NCI-H2196 treated with DMSO at 0.1 percent for 48 hours (cell line): Measurements from ENCODE around the gene ABHD17A.

ENCODE experiments used
- DNase-seq: peaks from one replicate; lab custom pipeline; 2025; ENCODE audit not compliant: unreplicated experiment; lab: John Stamatoyannopoulos, UW

ABHD17A gene

GRCh38 chr19:1853295-1854038, 31.8 kb downstream of the ABHD17A start:
- DNase-seq = peak; percentile 57

GRCh38 chr19:1852581-1853128, 32.6 kb downstream of the ABHD17A start:
- no peak for DNase-seq

- DNase-seq = no peak
Observed at GRCh38 chr19:1851654-1852580, 33.4 kb downstream of the ABHD17A start.

GRCh38 chr19:1850809-1851653, 34.3 kb downstream of the ABHD17A start:
- no peak for DNase-seq

DNA sequence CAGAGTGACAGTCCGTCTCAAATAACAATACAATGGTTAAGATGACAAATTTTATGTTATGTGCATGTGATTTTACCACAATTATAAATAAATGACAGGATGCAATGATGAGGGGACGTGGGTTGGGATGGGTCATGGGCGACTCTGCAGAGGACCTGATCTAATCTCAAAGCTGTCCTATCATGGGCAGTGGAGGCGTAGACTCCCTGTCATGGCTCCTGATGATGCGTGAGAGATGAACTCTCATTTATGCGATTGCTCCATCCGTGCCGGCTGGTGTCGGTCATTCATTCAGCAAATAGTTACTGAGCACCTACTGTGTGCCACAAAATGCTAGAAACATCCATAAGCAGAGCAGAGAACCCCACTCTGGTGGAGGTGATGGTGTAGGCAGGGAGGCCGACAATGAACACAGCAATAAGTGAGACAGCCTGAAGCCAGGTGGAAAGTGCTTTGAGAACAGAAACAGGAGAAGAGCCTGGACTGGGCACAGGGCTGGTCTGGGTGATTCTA, 35.4 kb downstream of the ABHD17A start:
- DNase-seq = no peak

GRCh38 chr19:1849132-1849474, 36.2 kb downstream of the ABHD17A start:
- no peak for DNase-seq

GRCh38 chr19:1848399-1849131, 36.7 kb downstream of the ABHD17A start, which contains the start of gene REXO1:
TSS of gene REXO1 (minus strand) at chr19:1848483. CDS start at chr19:1848358, 125 bp downstream.
- peak; percentile 83 for DNase-seq

DNA sequence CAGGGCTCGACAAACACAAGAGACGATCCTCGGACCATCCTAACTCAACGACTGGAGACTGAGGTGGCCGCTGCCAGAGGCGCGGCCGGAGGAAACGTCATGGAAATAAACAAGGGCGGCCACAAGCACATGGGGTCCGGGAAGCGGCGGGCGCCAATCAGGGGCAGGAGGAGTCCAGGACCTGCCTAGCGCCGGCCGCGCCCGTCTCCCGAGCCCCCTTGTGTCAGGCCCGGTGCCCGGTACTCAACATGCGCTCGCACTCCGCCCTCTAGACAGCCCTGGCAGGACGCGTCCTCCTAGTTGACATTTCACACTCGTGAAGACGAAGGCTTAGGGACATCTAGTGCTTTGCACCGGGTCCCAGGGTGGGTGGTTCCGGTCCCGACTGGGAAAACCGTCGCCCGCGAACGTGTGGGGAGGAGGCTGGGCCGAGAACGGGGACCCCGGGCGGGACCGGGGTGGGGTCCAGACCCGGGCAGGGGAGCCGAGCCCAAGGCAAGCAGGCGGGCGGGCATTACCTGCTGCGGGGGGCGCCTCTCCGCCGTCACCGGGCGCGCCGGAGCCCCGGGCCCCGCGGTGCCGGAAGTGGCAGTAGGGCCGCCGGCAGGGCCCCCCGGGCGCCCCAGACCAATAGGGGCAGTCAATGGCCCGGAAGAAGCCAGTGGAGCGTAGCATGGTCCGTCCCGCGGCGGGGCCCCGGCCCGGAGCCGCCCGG, 37.5 kb downstream of the ABHD17A start:
- DNase-seq = no peak

- no peak for DNase-seq
Observed at GRCh38 chr19:1847348-1847683, 38.0 kb downstream of the ABHD17A start.

GRCh38 chr19:1846517-1847204, 38.6 kb downstream of the ABHD17A start:
- no peak for DNase-seq

- DNase-seq = no peak
Observed at GRCh38 chr19:1845642-1846041, 39.7 kb downstream of the ABHD17A start.

DNA sequence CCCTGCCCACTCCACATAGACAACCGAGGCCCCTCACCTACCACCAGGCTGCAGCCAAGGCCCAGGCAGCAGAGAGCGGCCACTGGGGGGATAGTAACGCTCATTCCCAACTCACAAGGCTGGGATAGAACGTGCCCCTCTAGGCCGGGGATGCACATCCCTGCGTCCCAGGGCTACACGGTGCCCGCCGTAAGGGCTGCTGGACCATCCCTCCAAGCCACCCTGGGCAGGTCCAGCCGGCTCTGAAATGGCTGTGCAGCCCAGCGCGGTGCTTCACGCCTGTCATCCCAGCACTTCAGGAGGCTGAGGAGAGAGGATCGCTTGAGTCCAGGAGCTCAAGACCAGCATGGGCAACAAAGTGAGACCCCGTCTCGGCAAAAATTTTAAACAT, 40.2 kb downstream of the ABHD17A start:
- no peak for DNase-seq

- DNase-seq = no peak
Observed at GRCh38 chr19:1844513-1845124, 40.7 kb downstream of the ABHD17A start.

- no peak for DNase-seq
Observed at GRCh38 chr19:1843646-1844394, 41.5 kb downstream of the ABHD17A start.

DNA sequence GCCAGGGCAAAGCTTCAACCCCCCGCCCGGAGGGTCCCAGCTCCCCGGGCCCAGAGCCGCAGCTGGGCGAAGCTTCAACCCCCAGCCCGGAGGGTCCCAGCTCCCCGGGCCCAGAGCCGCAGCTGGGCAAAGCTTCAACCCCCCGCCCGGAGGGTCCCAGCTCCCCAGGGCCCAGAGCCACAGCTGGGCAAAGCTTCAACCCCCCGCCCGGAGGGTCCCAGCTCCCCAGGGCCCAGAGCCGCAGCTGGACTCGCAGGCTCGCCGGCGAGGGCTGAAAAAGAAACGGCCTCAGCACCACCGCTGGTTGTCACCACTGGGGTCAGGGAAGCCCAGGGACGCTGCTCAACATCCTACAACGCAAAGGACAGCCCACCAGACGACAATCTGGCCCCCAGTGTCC, 42.2 kb downstream of the ABHD17A start:
- no peak for DNase-seq

DNA sequence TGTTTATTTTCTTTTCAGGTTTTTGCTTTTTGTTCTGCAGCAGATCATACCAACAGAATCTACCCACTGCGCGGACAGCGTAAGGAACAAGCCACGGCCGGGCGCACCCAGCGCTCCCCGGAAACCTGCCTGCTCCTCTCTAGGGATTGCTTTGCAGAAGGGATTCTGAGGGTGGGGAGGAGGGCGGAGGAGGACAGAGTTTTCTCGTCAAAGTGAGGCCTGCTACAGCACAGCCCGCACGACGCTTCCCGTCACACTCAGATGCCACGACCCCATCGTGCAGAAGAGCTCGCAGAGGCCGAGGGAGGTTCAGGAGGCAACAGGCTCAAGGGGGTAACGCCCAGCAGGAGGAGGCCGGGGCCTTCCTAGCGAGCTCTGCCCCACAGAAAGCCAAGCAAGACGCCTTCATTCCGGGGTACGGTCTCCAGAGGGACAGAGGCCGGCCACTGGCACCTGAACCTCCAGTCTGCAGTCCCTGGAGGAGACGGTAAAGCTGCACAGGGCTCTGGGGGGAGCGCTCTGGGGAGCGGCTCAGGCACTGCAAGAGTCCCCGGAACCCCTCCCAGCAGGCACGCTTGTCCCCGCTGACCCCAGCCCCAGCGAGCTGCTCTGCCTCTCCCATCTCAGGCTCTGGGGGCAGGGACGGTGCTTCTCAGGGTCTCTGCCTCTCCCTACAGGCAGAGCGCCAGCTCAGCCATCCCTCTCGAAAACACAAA, 43.9 kb downstream of the ABHD17A start:
- no peak for DNase-seq

DNA sequence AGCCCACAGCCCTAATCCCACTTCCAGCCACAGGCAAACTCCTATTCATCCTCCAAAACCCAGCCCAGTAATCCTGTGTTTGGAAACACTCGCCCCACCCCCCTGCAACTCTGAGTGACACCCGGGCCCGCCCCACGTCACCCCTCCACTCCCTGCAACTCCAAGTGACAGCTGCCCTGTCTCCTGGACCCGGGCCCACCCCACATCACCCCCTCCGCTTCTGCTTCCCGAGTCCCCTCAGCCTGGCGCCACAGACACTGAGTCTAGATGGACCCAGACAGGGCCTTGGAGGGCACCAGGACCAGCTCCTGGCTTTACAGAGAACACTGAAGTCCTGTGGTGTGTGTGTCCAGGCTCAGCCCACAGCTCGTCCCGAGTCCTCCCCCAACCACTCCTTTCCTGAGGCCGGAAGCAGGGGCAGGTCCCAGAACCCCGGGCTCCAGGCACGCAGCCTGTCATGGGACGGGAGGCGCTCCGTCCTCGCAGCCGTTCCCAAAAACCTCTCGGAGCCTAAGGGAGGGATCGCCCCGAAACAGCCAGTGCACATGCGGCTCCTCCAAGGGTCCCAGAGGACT, 44.7 kb downstream of the ABHD17A start:
- no peak for DNase-seq
